Lower leg skin (tissue), 3 donors: ENCODE results near the gene ZNF808.

Source experiments
- POLR2A ChIP-seq, 2 donors: fragments of 450-650 bp; IDR thresholded peaks; one replicate each; pipeline ENCODE4 v1.6.1; 2016 to 2017; ENCODE audit warnings: antibody characterized with exemption in 2 of 2, mild to moderate bottlenecking in 1 of 2, moderate library complexity in 1 of 2
- TF ChIP-seq, protein P1 (sequence below), 3 donors: fragments of 450-650 bp; IDR thresholded peaks; one replicate each; pipeline ENCODE4 v1.5.1; 2016; ENCODE audit warnings: antibody characterized with exemption in 3 of 3, mild to moderate bottlenecking in 3 of 3, moderate library complexity in 2 of 3

DNA sequence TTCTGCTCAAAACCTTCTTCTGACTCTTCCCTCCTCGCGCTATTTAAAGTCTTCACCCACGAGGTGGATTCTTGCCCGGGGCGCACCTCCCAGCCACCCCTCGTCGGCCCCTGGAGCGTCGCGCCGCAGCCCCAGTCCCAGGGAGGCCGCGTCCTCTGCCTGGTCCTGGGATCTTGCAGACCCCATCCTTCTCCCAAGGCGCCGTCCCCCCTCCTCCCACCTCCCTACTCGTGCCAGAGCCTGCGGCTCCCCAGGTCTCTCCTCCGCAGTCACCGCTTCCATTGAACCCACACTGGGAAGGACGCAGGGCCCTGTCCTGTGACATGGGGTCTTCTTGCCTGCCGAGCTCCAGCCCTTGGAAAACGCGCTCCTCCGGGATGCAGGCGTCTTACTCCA lies 486 bp downstream of the ZNF808 start:
- no peak for TF ChIP-seq POLR2A (IDR thresholded peaks at IDR 0.05)
- TF ChIP-seq, protein P1, sequence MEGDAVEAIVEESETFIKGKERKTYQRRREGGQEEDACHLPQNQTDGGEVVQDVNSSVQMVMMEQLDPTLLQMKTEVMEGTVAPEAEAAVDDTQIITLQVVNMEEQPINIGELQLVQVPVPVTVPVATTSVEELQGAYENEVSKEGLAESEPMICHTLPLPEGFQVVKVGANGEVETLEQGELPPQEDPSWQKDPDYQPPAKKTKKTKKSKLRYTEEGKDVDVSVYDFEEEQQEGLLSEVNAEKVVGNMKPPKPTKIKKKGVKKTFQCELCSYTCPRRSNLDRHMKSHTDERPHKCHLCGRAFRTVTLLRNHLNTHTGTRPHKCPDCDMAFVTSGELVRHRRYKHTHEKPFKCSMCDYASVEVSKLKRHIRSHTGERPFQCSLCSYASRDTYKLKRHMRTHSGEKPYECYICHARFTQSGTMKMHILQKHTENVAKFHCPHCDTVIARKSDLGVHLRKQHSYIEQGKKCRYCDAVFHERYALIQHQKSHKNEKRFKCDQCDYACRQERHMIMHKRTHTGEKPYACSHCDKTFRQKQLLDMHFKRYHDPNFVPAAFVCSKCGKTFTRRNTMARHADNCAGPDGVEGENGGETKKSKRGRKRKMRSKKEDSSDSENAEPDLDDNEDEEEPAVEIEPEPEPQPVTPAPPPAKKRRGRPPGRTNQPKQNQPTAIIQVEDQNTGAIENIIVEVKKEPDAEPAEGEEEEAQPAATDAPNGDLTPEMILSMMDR (IDR thresholded peaks at IDR 0.05), result no peak
